ENCODE data around the gene CD63.

The CD63 gene

DNA sequence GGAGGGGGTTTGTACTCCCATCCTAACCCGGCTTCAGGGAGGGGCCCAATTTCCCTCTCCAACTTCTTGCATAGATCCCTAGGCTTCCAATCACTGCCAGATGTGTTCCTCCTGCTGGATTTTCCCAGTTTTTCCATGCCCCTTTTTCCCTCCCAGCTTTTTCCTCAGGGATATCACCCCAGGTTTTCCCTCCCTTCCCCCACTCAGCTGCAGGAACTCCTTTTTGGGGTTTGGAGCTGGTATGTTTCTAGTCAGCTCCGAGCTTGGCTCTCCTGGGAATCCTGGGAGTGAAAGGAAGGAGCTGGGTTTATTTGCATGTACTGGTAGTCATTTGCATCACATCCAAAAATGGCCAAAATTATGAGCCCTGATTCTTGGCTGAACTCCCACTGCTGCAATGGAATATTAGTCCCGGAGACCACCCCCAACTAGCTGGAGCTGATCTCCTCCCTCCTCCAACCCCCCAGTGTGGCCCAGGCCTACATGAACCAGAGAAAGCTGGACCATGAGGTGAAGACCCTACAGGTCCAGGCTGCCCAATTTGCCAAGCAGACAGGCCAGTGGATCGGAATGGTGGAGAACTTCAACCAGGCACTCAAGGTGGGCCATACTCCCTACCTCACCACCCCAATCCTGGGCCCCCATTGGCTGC is 10.1 kb downstream of the CD63 start:
- Histone ChIP-seq H3F3A (ENCODE audit: insufficient read depth, low read length) (peaks cover 10% of the 10 kb centered on the region; the same call in 1 of the 2 replicates), H3K27me3 (replicated peaks; ENCODE audit: insufficient read depth, low read length) (peaks cover 1% of the 10 kb centered on the region; the same call in 1 of the 2 replicates), H2AFZ (ENCODE audit: low read length) (no peak overlapping the region), H3K4me1 (ENCODE audit: low read length) (peaks cover 16% of the 10 kb centered on the region), H3K79me2 (ENCODE audit: low read length) (peaks cover 21% of the 10 kb centered on the region), H3K9me2 (replicated peaks; ENCODE audit: insufficient read depth, low read length) (no peaks in the 10 kb centered on the region), H3K9ac (ENCODE audit: low read length) (no peak overlapping the region), H4K20me1 (ENCODE audit: insufficient read depth, low read length) (no peaks in the 10 kb centered on the region), H3K36me3 (replicated peaks; ENCODE audit: insufficient read depth, low read length) (no peaks in the 10 kb centered on the region), H3K9me3 (replicated peaks; ENCODE audit: insufficient read depth, low read length) (no peaks in the 10 kb centered on the region), H3K4me2 (ENCODE audit: low read depth, low read length) (no peak overlapping the region), H3K27ac (ENCODE audit: low read length) (no peak overlapping the region), H3K4me3 (ENCODE audit: low read length) (no peak overlapping the region)
- TF ChIP-seq EZH2 (optimal IDR thresholded peaks at IDR 0.05; ENCODE audit: low read depth, low read length), result no peak
- DNase-seq, result no peak

DNA sequence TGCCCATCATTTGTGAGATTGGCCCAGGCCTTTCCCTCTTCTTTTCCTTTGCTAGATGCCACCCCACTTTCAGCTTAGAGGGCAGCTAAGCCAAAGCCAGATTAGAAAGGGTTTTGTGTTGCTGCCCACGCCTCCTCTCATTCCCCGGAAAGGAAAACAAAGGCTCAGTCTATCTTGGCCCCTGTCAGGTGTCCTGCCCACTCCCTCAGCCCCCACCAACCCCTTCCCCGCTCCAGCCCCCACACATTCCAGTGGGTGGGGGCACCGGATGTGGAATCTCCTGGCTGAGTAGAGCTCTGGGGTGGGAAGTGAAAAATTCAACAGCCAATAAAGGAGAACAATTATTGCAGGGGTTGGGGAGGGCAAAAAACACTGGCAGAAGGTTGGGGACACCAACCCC is 10.8 kb downstream of the CD63 start:
- H3K79me2 ChIP-seq (ENCODE audit: low read length), result peaks cover 21% of the 10 kb centered on the region
- no peak overlapping the region for H3K27ac ChIP-seq (ENCODE audit: low read length)
- TF ChIP-seq EZH2 (optimal IDR thresholded peaks at IDR 0.05; ENCODE audit: low read depth, low read length) (no peak), CTCF (IDR thresholded peaks at IDR 0.05; ENCODE audit: low read length) (no peak), EZH2phosphoT487 (IDR thresholded peaks at IDR 0.05; ENCODE audit: low read length) (no peak)
- H3K4me3 ChIP-seq (ENCODE audit: low read length), result no peak overlapping the region
- peaks cover 6% of the 10 kb centered on the region; the same call in 1 of the 2 replicates for H3K27me3 ChIP-seq (replicated peaks; ENCODE audit: insufficient read depth, low read length)
- no peaks in the 10 kb centered on the region for H3K36me3 ChIP-seq (replicated peaks; ENCODE audit: insufficient read depth, low read length)
- H4K20me1 ChIP-seq (ENCODE audit: insufficient read depth, low read length), result no peaks in the 10 kb centered on the region
- peaks cover 10% of the 10 kb centered on the region; the same call in 1 of the 2 replicates for H3F3A ChIP-seq (ENCODE audit: insufficient read depth, low read length)
- no peak overlapping the region for H2AFZ ChIP-seq (ENCODE audit: low read length)
- H3K9me3 ChIP-seq (replicated peaks; ENCODE audit: insufficient read depth, low read length), result no peaks in the 10 kb centered on the region
- H3K9me2 ChIP-seq (replicated peaks; ENCODE audit: insufficient read depth, low read length), result no peaks in the 10 kb centered on the region
- peaks cover 16% of the 10 kb centered on the region for H3K4me1 ChIP-seq (ENCODE audit: low read length)
- H3K9ac ChIP-seq (ENCODE audit: low read length), result no peak overlapping the region
- no peak for DNase-seq
- no peak overlapping the region for H3K4me2 ChIP-seq (ENCODE audit: low read depth, low read length)

- peaks cover 21% of the 10 kb centered on the region for H3K79me2 ChIP-seq (ENCODE audit: low read length)
- H3K4me3 ChIP-seq (ENCODE audit: low read length), result peak overlapping the region; percentile 74
- peaks cover 16% of the 10 kb centered on the region for H3K4me1 ChIP-seq (ENCODE audit: low read length)
- no peaks in the 10 kb centered on the region for H4K20me1 ChIP-seq (ENCODE audit: insufficient read depth, low read length)
- TF ChIP-seq CTCF (IDR thresholded peaks at IDR 0.05; ENCODE audit: low read length), result no peak
- no peak for TF ChIP-seq EZH2 (optimal IDR thresholded peaks at IDR 0.05; ENCODE audit: low read depth, low read length)
- no peak for TF ChIP-seq EZH2phosphoT487 (IDR thresholded peaks at IDR 0.05; ENCODE audit: low read length)
- peak overlapping the region; percentile 95 for H2AFZ ChIP-seq (ENCODE audit: low read length)
- peaks cover 10% of the 10 kb centered on the region; the same call in 1 of the 2 replicates for H3F3A ChIP-seq (ENCODE audit: insufficient read depth, low read length)
- H3K27ac ChIP-seq (ENCODE audit: low read length), result no peak overlapping the region
- no peaks in the 10 kb centered on the region for H3K9me2 ChIP-seq (replicated peaks; ENCODE audit: insufficient read depth, low read length)
- peaks cover 13% of the 10 kb centered on the region; the same call in 1 of the 2 replicates for H3K27me3 ChIP-seq (replicated peaks; ENCODE audit: insufficient read depth, low read length)
- H3K9ac ChIP-seq (ENCODE audit: low read length), result peak overlapping the region; percentile 73; the same call in 1 of the 2 replicates
- no peak for DNase-seq
- no peaks in the 10 kb centered on the region for H3K9me3 ChIP-seq (replicated peaks; ENCODE audit: insufficient read depth, low read length)
- no peaks in the 10 kb centered on the region for H3K36me3 ChIP-seq (replicated peaks; ENCODE audit: insufficient read depth, low read length)
- peak overlapping the region; percentile 76 for H3K4me2 ChIP-seq (ENCODE audit: low read depth, low read length)
Observed at GRCh38 chr12:55717011-55718007, 11.5 kb downstream of the CD63 start.

Measured in MM.1S (cell line).